Activated CD8-positive, alpha-beta memory T cell treated with anti-CD3 and anti-CD28 coated beads, Interleukin-2, amount 50 U/mL, for 1 hour (primary cell): ENCODE results near the gene MYADML2.
"Not testable (repeated sequence)": the region's sequence is repeated elsewhere in the genome, so short reads cannot be mapped to it uniquely, and the experiment has no call there.

Source experiments
- DNase-seq: peaks from one replicate; pipeline ENCODE4 v3.0.0-alpha.2; 2020; ENCODE audit errors: extremely low read depth

MYADML2 gene

DNA sequence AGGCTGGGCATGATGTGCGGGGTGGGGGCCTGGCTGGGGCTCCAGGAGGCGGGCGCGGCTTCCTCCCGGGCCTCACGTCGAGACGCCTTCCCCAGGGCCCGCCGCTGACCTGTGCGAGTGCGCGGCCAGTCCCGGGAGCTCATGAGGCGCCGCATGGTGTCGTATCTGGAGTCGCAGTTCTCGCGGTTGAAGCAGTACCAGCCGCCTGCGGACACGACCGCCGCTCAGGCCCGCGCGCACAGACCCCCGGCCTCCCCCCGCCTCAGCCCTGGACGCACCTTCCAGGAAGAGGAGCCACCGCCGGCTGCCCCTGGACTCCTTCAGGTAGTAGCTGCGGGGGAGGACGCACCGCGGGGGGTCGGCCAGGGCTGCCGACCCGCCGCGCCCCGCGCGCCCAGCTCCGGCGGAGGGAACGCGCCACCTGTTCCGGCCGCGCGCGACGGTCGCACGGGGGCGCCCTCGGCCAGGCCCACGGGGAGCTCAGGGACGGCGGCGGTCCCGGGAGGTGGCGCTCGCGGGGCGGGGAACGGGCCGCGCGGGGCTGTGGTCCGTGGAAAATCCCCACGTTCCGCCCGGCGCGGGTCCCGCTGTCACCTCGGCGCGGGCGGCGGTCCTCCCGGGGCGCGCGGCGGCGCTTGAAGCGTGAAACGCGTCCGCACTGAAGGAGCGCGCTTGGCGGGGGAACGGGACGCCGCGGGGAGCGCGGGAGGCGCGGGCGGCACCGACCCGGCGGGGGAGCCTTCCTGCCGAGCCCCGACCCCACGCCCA, 12.5 kb upstream of the MYADML2 start:
- DNase-seq: peak; percentile 43

DNA sequence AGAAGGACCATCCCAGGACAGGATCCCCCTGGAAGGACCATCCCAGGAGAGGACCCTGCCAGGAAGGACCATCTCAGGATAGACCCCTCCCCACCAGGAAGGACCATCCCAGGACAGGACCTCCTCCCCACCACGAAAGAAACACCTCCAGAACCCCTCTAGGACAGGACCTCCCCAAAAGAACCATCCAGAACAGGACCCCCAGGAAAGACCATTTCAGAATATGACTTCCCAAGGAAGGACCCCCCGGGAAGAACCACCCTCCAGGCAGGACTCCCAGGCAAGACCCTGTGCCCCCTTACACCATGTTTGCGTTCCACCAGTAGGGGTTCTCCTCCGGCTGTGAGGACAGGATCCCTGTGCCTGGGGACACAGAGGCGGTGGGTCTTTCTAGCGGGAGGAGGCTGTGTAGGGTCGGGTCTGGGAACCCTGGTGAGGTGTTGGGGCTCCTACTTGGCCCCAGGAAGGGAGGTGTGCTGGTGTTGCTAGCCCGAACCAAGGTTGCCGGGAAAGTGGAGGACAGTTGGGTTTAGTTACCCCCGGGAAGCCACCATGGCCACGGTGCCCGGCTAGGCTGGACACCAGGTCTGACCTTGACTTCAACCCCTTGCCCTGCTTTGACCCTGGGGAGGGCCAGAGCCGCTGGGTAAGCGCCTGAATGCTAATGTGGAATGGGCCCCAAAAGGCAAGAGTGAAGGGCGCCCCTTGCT, 11.8 kb upstream of the MYADML2 start:
- no peak for DNase-seq

DNA sequence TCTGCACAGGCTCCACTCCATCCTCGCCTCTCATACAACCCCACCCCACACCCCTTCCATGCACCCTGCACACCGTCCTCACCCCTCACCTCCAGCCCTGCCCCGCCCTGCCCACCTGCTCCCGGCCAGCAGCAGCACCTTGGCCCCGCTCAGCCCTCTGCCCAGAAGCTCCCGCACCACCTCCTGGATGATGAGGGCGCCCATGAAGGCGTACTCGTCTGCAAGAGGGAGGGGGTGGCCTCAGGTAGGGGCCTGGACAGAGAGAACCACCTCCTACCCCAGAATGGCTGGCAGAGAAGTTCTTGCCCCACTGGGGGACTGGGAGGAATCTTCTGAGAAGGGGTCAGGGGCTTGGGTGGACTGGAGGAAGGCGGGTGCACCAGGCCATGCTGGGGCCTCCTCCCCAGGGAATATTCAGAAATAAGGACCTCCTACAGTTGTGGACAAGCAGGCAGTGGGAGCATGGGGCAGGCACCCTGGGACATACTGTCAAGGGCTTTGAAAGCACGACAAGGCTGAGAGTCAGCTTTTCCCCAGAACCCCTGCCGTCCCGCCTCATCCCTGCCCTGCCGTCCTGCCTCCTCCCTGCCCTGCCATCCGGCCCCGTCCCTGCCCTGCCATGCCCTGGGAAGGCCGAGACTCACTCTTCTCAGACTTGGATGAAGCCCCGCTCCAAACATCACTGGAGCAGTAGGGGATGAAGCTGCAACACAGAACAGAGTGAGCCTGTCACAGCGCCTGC, 10.8 kb upstream of the MYADML2 start:
- no peak for DNase-seq

DNA sequence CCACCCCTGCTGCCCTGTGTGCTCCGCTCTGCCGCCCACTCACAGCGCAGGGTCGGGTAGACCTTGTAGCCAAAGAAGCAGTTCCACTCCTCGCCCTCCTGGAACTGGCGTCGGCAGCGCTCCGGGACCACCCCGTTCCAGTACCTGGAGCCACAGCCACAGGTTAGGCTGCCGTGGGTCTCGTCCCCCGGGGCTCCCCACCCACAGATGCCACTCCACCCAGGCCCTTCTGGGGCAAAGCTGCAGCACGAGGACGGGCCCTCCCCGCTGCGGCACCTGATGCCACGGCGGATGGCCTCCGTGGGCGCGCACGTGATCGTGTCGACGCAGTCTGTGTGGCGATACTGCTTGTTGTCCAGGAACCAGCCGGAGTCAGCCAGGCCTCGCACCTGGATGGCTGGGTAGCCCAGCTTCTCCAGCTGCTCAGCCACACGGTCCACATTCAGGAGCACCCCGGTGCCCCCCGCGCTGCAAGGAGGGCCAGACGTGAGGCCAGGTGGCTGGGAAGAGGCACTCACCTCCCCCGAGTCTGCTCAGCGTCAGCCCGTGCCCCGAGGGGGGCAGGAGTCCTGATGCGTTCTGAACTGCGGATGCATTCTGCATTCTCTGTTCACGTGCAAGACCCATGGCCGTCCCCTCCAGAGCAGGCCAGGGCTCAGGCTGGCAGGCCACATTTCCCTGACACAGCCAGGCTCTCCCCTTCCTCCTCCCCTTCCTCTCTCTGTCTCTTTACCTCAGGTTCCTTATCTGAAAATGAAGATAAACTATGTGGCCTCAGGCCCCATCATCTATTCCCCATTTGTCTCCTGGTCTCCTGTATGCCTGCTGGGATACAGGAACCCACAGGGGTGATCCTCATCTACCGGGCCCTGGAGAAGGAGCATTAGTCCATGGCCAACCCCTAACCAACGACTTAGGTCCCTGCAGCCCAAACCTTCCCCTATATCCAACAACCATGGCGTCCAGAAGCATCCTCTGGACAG, 9.9 kb upstream of the MYADML2 start:
- DNase-seq: no peak

DNA sequence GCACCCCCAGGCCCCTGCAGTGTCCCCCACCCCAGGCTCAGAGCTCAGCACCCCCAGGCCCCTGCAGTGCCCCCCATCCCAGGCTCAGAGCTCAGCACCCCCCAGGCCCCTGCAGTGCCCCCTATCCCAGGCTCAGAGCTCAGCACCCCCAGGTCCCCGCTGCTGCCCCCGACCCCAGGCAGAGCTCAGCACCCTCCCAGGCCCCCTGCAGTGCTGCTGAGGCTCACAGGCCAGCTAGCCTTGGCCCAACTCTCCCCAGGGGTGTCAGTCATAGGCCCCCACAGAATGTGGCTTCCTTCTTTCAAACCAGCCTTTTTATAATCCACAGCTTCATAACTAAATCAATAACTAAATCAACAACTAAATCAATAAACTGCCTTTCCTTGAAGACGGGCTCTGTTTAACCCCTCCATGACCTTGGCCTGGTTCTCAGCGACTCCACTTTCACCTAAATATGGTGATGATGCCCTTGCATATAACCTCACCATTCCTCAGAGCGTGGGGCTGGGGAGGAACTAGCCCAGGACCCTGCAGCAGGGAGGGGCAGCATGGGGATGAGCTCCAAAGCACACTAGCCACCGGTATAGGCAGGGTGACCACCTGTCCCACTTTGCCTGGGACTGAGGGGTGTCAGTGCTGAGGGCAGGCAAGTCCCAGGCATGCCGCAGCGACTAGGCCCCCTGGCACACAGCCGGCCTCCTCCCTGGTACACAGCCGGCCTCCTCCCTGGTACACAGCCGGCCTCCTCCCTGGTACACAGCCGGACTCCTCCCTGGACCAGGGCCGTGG, 8.9 kb upstream of the MYADML2 start:
- no peak for DNase-seq

DNA sequence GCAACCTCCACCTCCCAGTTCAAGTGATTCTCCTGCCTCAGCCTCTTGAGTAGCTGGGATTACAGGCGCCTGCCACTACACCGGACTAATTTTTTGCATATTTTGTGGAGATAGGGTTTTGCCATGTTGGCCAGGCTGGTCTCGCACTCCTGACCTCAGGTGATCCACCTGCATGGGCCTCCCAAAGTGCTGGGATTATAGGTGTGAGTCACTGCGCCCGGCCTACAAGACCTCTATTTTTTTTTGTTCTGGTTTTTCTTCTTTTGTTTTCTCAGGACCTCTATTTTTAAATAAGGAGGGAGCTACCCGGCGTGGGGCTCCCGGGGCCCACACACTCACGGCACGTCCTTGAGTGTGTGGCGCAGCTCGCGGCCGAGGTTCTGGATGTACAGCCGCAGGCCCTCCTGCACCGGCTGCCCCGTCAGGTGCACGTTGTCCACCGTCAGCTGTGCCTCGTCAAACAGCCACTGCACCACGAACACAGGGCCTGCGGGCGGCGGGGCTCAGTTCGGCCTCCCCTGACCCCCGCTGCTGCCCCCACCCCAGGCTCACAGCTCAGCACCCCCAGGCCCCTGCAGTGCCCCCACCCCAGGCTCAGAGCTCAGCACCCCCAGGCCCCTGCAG, 8.1 kb upstream of the MYADML2 start:
- DNase-seq: no peak

DNA sequence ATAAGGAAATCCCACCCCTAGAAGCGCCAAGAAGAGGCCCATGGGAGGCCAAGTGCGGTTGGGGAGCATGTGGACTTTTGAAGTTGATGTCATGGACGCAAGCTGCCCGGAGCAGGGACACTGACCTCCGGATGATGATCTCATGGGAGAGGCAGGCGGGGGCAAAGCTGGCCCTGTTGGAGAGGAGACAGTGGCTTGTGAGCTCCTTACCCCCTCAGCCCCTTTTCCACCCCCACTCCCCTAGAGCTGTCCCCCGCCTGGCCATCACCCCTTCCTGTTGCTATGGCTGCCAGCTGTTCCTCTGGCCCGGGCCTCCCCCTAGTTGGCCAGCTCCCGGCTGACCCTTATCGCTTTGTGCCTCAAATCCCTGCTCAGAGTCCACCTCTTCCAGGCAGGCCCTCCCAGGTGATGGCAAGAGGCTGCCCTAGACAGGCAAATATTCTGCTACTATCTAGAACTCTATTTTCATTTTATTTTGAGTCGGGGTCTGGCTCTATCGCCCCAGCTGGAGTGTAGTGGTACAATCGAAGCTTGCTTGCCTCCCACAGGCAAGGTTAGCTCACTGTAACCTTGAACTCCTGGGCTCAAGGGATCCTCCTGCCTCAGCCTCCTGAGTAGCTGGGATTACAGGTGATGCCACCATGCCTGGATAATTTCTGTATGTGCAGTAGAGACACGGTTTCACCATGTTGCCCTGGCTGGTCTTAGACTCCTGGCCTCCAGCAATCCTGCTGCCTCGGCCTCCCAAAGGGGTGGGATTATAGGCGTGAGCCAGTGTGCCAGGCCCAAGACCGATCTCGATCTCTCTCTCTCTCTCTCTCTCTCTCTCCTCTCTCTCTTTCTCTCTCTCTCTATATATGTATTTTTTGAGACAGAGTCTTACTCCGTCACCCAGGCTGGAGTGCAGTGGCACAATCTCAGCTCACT, 7.4 kb upstream of the MYADML2 start:
- DNase-seq: no peak

GRCh38 chr17:81953443-81953842, 6.4 kb upstream of the MYADML2 start:
- not testable (repeated sequence) for DNase-seq

GRCh38 chr17:81952792-81953228, 5.8 kb upstream of the MYADML2 start:
- no peak for DNase-seq

- DNase-seq: no peak
These were observed 5.0 kb upstream of the MYADML2 start for GRCh38 chr17:81951785-81952684.

DNA sequence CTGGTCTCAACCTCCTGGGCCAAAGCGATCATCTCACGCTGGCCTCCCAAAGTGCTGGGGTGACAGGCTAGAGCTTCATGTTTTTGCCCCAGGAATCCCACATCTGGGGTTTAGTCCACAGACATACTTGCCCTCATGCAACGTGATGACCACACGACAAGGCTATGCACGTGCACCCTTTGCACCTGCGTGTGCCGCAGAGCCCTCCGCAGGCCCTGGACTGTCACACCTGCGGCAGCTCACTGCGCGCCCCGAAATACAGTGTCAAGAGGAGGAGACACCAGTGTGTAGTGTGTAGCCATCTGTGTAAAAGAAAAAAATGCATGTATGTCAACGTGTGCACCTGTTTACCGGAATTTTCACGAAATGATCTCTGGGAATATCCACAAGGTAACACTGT, 3.5 kb upstream of the MYADML2 start:
- no peak for DNase-seq

GRCh38 chr17:81948635-81949378, 1.8 kb upstream of the MYADML2 start:
- no peak for DNase-seq

DNA sequence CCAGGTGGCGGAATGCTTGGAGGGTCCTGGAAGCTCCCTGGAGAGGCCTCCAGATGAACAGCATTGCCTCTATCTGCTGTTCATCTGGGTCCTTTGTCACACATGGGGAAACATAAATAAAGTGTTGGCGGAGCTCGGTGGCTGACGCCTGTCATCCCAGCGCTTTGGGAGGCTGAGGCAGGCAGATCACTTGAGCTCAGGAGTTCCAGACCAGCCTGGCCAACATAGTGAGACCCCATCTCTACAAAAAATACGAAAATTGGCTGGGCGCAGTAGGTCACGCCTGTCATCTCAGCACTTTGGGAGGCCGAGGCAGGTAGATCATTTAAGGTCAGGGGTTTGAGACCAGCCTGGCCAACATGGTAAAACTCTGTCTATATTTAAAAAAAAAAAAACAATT, 2.2 kb downstream of the MYADML2 start:
- no peak for DNase-seq

GRCh38 chr17:81942167-81942553, 4.9 kb downstream of the MYADML2 start:
- no peak for DNase-seq

DNA sequence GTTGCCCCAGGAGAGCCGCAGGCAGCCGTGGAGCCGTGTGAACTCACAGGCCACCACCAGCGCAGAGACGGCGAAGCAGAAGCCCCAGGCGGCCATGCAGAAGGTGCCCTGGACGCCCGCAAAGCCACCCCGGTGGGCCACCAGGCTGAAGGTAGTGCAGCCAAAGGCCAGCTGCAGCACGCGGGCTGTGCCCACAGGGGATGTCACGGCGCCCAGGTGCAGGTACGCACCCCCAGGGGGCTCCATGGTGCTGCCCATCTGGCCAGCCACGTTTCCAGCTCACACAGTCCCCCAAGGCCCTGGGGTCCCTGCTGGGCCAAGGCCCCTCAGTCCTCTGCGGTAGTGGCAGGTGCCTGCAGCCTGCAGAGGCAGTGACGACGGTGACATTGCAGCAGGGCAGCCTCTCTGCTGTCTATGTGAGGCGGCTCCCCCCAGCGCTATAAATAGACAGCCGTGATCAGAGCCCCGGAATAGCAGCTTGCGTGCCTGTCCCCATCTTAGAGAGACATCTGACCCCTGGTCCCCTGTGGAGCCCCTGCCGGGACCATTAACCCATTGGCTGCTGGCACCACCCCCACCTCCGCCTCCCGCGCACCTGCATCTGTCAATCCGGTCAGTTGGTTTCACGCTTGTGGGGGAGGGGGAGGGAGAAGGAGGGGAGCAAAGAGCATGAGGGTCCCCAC, 5.4 kb downstream of the MYADML2 start:
- DNase-seq: no peak
